ENCODE data around the gene LDLRAD4. TPM values are rescaled to one million over a fixed set of nuclear protein-coding genes. Genes with fewer than 3 reads are reported as not detected.

Gene LDLRAD4
- total RNA-seq, 2 donors from 2014 or later, result 33.1 to 41.2 TPM

- no peaks in the 10 kb centered on the region for H3K9me3 ChIP-seq
- H3K36me3 ChIP-seq, result no peaks in the 10 kb centered on the region
- H3K4me3 ChIP-seq, result no peak overlapping the region
- H3K27ac ChIP-seq, result peak overlapping the region in 1 of 2 donors; percentile 73
- no peak for TF ChIP-seq CTCF (IDR thresholded peaks at IDR 0.05)
- peaks cover 0 to 23% of the 10 kb centered on the region in 2 donors for H3K4me1 ChIP-seq
- H3K27me3 ChIP-seq, result no peaks in the 10 kb centered on the region
- no peak for DNase-seq (ENCODE audit: low spot score)
Observed at GRCh38 chr18:13437034-13437433, 218.5 kb downstream of the LDLRAD4 start.

GRCh38 chr18:13437796-13438506 is 219.4 kb downstream of the LDLRAD4 start:
- TF ChIP-seq CTCF (IDR thresholded peaks at IDR 0.05), result no peak
- no peaks in the 10 kb centered on the region for H3K36me3 ChIP-seq

GRCh38 chr18:13438507-13439056 is 220.0 kb downstream of the LDLRAD4 start:
- DNase-seq (ENCODE audit: low spot score), result no peak
- no peaks in the 10 kb centered on the region for H3K36me3 ChIP-seq
- peaks cover 0 to 23% of the 10 kb centered on the region in 2 donors for H3K4me1 ChIP-seq
- H3K27me3 ChIP-seq, result no peaks in the 10 kb centered on the region
- H3K4me3 ChIP-seq, result no peak overlapping the region
- H3K9me3 ChIP-seq, result no peaks in the 10 kb centered on the region
- H3K27ac ChIP-seq, result no peak overlapping the region
- no peak for TF ChIP-seq CTCF (IDR thresholded peaks at IDR 0.05)

More at GRCh38 chr18:13437796-13438506, 219.4 kb downstream of the LDLRAD4 start:
- no peaks in the 10 kb centered on the region for H3K9me3 ChIP-seq
- peak overlapping the region in 1 of 2 donors; percentile 73 for H3K27ac ChIP-seq
- peaks cover 0 to 23% of the 10 kb centered on the region in 2 donors for H3K4me1 ChIP-seq
- H3K4me3 ChIP-seq, result no peak overlapping the region
- no peak for DNase-seq (ENCODE audit: low spot score)
- no peaks in the 10 kb centered on the region for H3K27me3 ChIP-seq

GRCh38 chr18:13439461-13439860 is 220.9 kb downstream of the LDLRAD4 start:
- no peak overlapping the region for H3K4me3 ChIP-seq
- H3K27me3 ChIP-seq, result no peaks in the 10 kb centered on the region
- H3K27ac ChIP-seq, result no peak overlapping the region
- H3K36me3 ChIP-seq, result no peaks in the 10 kb centered on the region
- H3K4me1 ChIP-seq, result peaks cover 0 to 23% of the 10 kb centered on the region in 2 donors
- no peak for TF ChIP-seq CTCF (IDR thresholded peaks at IDR 0.05)
- no peak for DNase-seq (ENCODE audit: low spot score)
- no peaks in the 10 kb centered on the region for H3K9me3 ChIP-seq

- Histone ChIP-seq H3K27ac (no peak overlapping the region), H3K4me1 (peaks cover 0 to 13% of the 10 kb centered on the region in 2 donors), H3K27me3 (no peaks in the 10 kb centered on the region), H3K4me3 (no peak overlapping the region), H3K9me3 (no peaks in the 10 kb centered on the region), H3K36me3 (no peaks in the 10 kb centered on the region)
- TF ChIP-seq CTCF (IDR thresholded peaks at IDR 0.05), result no peak
- DNase-seq (ENCODE audit: low spot score), result no peak
Observed at GRCh38 chr18:13440277-13441248, 222.0 kb downstream of the LDLRAD4 start.
